HepG2 (cell line): ENCODE measurements around the gene IGSF8. TPM values are rescaled to one million over a fixed set of nuclear protein-coding genes. Genes with fewer than 3 reads are reported as not detected.

Experiments
- FOXK2 ChIP-seq: fragments of 450-650 bp; IDR thresholded peaks from 2 replicates; pipeline ENCODE4 v1.6.1; 2016
- HDAC1 ChIP-seq: sonication (generic); formaldehyde crosslinking; IDR thresholded peaks from 2 replicates; pipeline ENCODE4 v1.5.1; 2020; ENCODE audit warnings: mild to moderate bottlenecking, missing genetic modification reagents
- HOXA3 ChIP-seq: sonication (generic); formaldehyde crosslinking; IDR thresholded peaks from 2 replicates; pipeline ENCODE4 v1.5.0; 2020; ENCODE audit warnings: missing genetic modification reagents
- IKZF5 ChIP-seq: IDR thresholded peaks from 2 replicates; pipeline ENCODE4 v1.6.1; 2018; ENCODE audit warnings: missing genetic modification reagents, mild to moderate bottlenecking, missing compliant biosample characterization
- KAT2B ChIP-seq: fragments of 150-350 bp; IDR thresholded peaks from 2 replicates; pipeline ENCODE4 v1.6.1; 2014; ENCODE audit warnings: low read depth, low read length, borderline replicate concordance
- MIXL1 ChIP-seq: IDR thresholded peaks from 2 replicates; pipeline ENCODE4 v1.6.1; 2016
- PAF1 ChIP-seq: IDR thresholded peaks from 2 replicates; pipeline ENCODE4 v1.6.1; 2016; ENCODE audit warnings: missing genetic modification reagents, missing compliant biosample characterization
- SKI ChIP-seq: fragments of 450-650 bp; IDR thresholded peaks from one replicate; pipeline ENCODE4 v1.6.1; 2018; ENCODE audit warnings: mild to moderate bottlenecking; ENCODE audit not compliant: partially characterized antibody
- SOX5 ChIP-seq: IDR thresholded peaks from 2 replicates; pipeline ENCODE4 v1.6.1; 2016; ENCODE audit warnings: borderline replicate concordance
- TRIM24 ChIP-seq: sonication (generic); formaldehyde crosslinking; IDR thresholded peaks from 2 replicates; pipeline ENCODE4 v1.8.0; 2022; ENCODE audit warnings: mild to moderate bottlenecking, missing genetic modification reagents
- ZFX ChIP-seq: sonication (generic); formaldehyde crosslinking; IDR thresholded peaks from 2 replicates; pipeline ENCODE4 v1.4.0; 2020; ENCODE audit warnings: mild to moderate bottlenecking, low read depth, missing genetic modification reagents, moderate library complexity
- ZNF180 ChIP-seq: sonication (generic); formaldehyde crosslinking; IDR thresholded peaks from 2 replicates; pipeline ENCODE4 v1.4.0; 2020; ENCODE audit warnings: low read depth, missing genetic modification reagents, borderline replicate concordance
- ZNF547 ChIP-seq: sonication (generic); formaldehyde crosslinking; IDR thresholded peaks from 2 replicates; pipeline ENCODE4 v1.5.1; 2020; ENCODE audit warnings: mild to moderate bottlenecking, missing genetic modification reagents
- ZNF574 ChIP-seq: sonication (generic); formaldehyde crosslinking; IDR thresholded peaks from 2 replicates; pipeline ENCODE4 v1.4.0; 2020; ENCODE audit warnings: missing genetic modification reagents
- polyA plus RNA-seq, 8 experiments: library from polyadenylated mRNA; depleted of rRNA in 3 of 8; stranded (reverse) in 7 of 8; unstranded in 1 of 8; fragments of >200 nt; fragmentation: Illumina TruSeq in 4 of 8; extraction: Trizol in 4 of 8; gene quantifications; 2 replicates each; pipeline versions ENCODE4 v1.2.1 to v1.2.3, GENCODE V29; 2011 to 2016; ENCODE audit warnings: low read depth in 4 of 8, missing spikeins in 1 of 8, mixed read lengths in 1 of 8; ENCODE audit not compliant: insufficient read depth in 1 of 8
- total RNA-seq, 5 experiments: library from RNA; depleted of rRNA; stranded (reverse); fragments of >200 nt; fragmentation: Illumina TruSeq; extraction: Trizol; gene quantifications; 2 replicates each; pipeline ENCODE4 v1.2.3, GENCODE V29; 2016; ENCODE audit warnings: low read depth in 1 of 5
- TF ChIP-seq, protein P1 (sequence below): sonication (generic); formaldehyde crosslinking; IDR thresholded peaks from 2 replicates; pipeline ENCODE4 v1.8.1; 2023; ENCODE audit warnings: mild to moderate bottlenecking, inconsistent platforms, moderate library complexity, missing genetic modification reagents, borderline replicate concordance
- TF ChIP-seq, protein P2 (sequence below): sonication (generic); formaldehyde crosslinking; IDR thresholded peaks from 2 replicates; pipeline ENCODE4 v1.4.0; 2020; ENCODE audit warnings: missing genetic modification reagents
- TF ChIP-seq, protein P3 (sequence below): sonication (generic); formaldehyde crosslinking; IDR thresholded peaks from 2 replicates; pipeline ENCODE4 v1.5.1; 2020; ENCODE audit warnings: missing genetic modification reagents, mild to moderate bottlenecking, borderline replicate concordance

IGSF8 gene
- total and polyA plus RNA-seq, 2 of the 13 experiments (the other 11 are each of a cell fraction or from before 2014, with no cell fraction given): 24.0 to 41.0 TPM

GRCh38 chr1:160045653-160046052 is 52.8 kb downstream of the IGSF8 start (continued):
- TF ChIP-seq, protein P1, sequence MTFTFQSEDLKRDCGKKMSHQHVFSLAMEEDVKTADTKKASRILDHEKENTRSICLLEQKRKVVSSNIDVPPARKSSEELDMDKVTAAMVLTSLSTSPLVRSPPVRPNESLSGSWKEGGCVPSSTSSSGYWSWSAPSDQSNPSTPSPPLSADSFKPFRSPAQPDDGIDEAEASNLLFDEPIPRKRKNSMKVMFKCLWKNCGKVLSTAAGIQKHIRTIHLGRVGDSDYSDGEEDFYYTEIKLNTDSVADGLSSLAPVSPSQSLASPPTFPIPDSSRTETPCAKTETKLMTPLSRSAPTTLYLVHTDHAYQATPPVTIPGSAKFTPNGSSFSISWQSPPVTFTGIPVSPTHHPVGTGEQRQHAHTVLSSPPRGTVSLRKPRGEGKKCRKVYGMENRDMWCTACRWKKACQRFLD: no peak
- no peak for TF ChIP-seq ZNF180 (CRISPR knock-in tag)
- TF ChIP-seq, protein P2, sequence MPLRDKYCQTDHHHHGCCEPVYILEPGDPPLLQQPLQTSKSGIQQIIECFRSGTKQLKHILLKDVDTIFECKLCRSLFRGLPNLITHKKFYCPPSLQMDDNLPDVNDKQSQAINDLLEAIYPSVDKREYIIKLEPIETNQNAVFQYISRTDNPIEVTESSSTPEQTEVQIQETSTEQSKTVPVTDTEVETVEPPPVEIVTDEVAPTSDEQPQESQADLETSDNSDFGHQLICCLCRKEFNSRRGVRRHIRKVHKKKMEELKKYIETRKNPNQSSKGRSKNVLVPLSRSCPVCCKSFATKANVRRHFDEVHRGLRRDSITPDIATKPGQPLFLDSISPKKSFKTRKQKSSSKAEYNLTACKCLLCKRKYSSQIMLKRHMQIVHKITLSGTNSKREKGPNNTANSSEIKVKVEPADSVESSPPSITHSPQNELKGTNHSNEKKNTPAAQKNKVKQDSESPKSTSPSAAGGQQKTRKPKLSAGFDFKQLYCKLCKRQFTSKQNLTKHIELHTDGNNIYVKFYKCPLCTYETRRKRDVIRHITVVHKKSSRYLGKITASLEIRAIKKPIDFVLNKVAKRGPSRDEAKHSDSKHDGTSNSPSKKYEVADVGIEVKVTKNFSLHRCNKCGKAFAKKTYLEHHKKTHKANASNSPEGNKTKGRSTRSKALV: no peak
- TF ChIP-seq MIXL1 (CRISPR knock-in tag): no peak
- no peak for TF ChIP-seq KAT2B
- TF ChIP-seq FOXK2: no peak
- TF ChIP-seq SKI: no peak
- TF ChIP-seq, protein P3, sequence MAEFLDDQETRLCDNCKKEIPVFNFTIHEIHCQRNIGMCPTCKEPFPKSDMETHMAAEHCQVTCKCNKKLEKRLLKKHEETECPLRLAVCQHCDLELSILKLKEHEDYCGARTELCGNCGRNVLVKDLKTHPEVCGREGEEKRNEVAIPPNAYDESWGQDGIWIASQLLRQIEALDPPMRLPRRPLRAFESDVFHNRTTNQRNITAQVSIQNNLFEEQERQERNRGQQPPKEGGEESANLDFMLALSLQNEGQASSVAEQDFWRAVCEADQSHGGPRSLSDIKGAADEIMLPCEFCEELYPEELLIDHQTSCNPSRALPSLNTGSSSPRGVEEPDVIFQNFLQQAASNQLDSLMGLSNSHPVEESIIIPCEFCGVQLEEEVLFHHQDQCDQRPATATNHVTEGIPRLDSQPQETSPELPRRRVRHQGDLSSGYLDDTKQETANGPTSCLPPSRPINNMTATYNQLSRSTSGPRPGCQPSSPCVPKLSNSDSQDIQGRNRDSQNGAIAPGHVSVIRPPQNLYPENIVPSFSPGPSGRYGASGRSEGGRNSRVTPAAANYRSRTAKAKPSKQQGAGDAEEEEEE: no peak
- no peak for TF ChIP-seq PAF1 (CRISPR knock-in tag)
- TF ChIP-seq HOXA3 (CRISPR knock-in tag): no peak
- TF ChIP-seq SOX5 (CRISPR knock-in tag): peak; percentile 85; the same call in 1 of the 2 replicates
- TF ChIP-seq ZNF574: no peak
- no peak for TF ChIP-seq ZNF547 (CRISPR knock-in tag)
- no peak for TF ChIP-seq HDAC1
- no peak for TF ChIP-seq TRIM24 (CRISPR knock-in tag)
- TF ChIP-seq ZFX (CRISPR knock-in tag): no peak
- no peak for TF ChIP-seq IKZF5 (CRISPR knock-in tag)
